PC-9 (cell line): Measurements from ENCODE around the gene C1orf21. TPM values are rescaled to one million over a fixed set of nuclear protein-coding genes. Genes with fewer than 3 reads are reported as not detected.

Experiments used
- BruUV-seq: library from RNA; stranded (reverse); fragments of 400-500 nt; replicated peaks from 2 replicates; lab custom pipeline; 2021; lab: Mats Ljungman, UMichigan
- CTCF ChIA-PET: fragments of 300-600 bp; sonication (Branson Sonifier 250); formaldehyde crosslinking; loops from one replicate; lab custom pipeline; 2022; ENCODE audit warnings: antibody characterized with exemption; lab: Charles Lee
- POLR2A ChIA-PET: fragments of 300-600 bp; sonication (Branson Sonifier 250); formaldehyde crosslinking; loops from one replicate; lab custom pipeline; 2022; ENCODE audit warnings: antibody characterized with exemption; ENCODE audit not compliant: unreplicated experiment; lab: Charles Lee
- DNase-seq, 2 experiments: peaks; one replicate each; pipeline versions ENCODE4 v3.0.0 to v3.0.0-alpha.2; 2015 to 2022; ENCODE audit warnings: mixed read lengths in 1 of 2
- H2AFZ ChIP-seq: fragments of 200-600 bp; sonication (generic); 2 replicates; pipeline ENCODE4 v1.8.1; 2017; ENCODE audit warnings: antibody characterized with exemption
- H3F3A ChIP-seq: fragments of 200-600 bp; sonication (generic); 2 replicates; pipeline ENCODE4 v1.8.1; 2017; ENCODE audit warnings: antibody characterized with exemption, mild to moderate bottlenecking, low read depth; ENCODE audit not compliant: insufficient read depth
- H3K27ac ChIP-seq: fragments of 200-600 bp; sonication (generic); 2 replicates; pipeline ENCODE4 v1.6.1; 2016; ENCODE audit warnings: mixed run types
- H3K27me3 ChIP-seq: fragments of 200-600 bp; sonication (generic); 2 replicates; pipeline ENCODE4 v1.6.1; 2016; ENCODE audit warnings: low read depth, mixed run types; ENCODE audit not compliant: insufficient read depth
- H3K36me3 ChIP-seq: fragments of 200-600 bp; sonication (generic); 2 replicates; pipeline ENCODE4 v1.6.1; 2016; ENCODE audit warnings: low read depth, mixed run types
- H3K4me1 ChIP-seq: fragments of 200-600 bp; sonication (generic); replicated peaks from 2 replicates; pipeline ENCODE4 v1.6.1; 2016; ENCODE audit warnings: mixed run types; ENCODE audit not compliant: insufficient read depth
- H3K4me2 ChIP-seq: fragments of 200-600 bp; sonication (generic); 2 replicates; pipeline ENCODE4 v1.6.1; 2017; ENCODE audit warnings: mixed run types
- H3K4me3 ChIP-seq: fragments of 200-600 bp; sonication (generic); 2 replicates; pipeline ENCODE4 v1.6.1; 2016; ENCODE audit warnings: mixed run types
- H3K79me2 ChIP-seq: fragments of 200-600 bp; sonication (generic); 2 replicates; pipeline ENCODE4 v1.6.1; 2017; ENCODE audit warnings: low read depth, mixed run types
- H3K9me2 ChIP-seq: fragments of 200-600 bp; sonication (generic); 2 replicates; pipeline ENCODE4 v1.8.1; 2017; ENCODE audit warnings: mild to moderate bottlenecking; ENCODE audit not compliant: insufficient read depth
- H3K9me3 ChIP-seq: fragments of 200-600 bp; sonication (generic); 2 replicates; pipeline ENCODE4 v1.8.1; 2016; ENCODE audit warnings: low read depth; ENCODE audit not compliant: insufficient read depth
- H4K20me1 ChIP-seq: fragments of 200-600 bp; sonication (generic); 2 replicates; pipeline ENCODE4 v1.8.1; 2017; ENCODE audit not compliant: insufficient read depth
- CTCF ChIP-seq: fragments of 200-600 bp; sonication (generic); conservative IDR thresholded peaks from 2 replicates; pipeline ENCODE4 v1.6.1; 2017; ENCODE audit warnings: mixed run types, antibody characterized with exemption, mild to moderate bottlenecking, moderate library complexity
- EZH2 ChIP-seq: fragments of 200-600 bp; sonication (generic); IDR thresholded peaks from 2 replicates; pipeline ENCODE4 v1.8.0; 2017; ENCODE audit warnings: antibody characterized with exemption, low read depth
- intact Hi-C: fragments of 100-400 bp; cut with micrococcal nuclease; formaldehyde crosslinking; loops from one replicate; pipeline ENCODE4 v1.10.0; 2022; ENCODE audit not compliant: unreplicated experiment
- total RNA-seq: library from RNA; stranded (reverse); gene quantifications from 2 replicates; pipeline ENCODE4 v1.2.3, GENCODE V29; 2021

Gene C1orf21
- total RNA-seq, 1 experiment from 2014 or later = 13.8 TPM

- ChIA-PET POLR2A (no interaction called here), CTCF (no interaction called here)
- Histone ChIP-seq H2AFZ (no peak overlapping the region), H3K4me3 (no peak overlapping the region), H3K79me2 (no peaks in the 10 kb centered on the region), H3K4me2 (no peak overlapping the region), H3K27me3 (no peaks in the 10 kb centered on the region), H3F3A (no peaks in the 10 kb centered on the region), H3K9me3 (no peaks in the 10 kb centered on the region), H3K9me2 (no peaks in the 10 kb centered on the region), H3K4me1 (no peaks in the 10 kb centered on the region), H3K27ac (no peak overlapping the region), H3K36me3 (no peaks in the 10 kb centered on the region), H4K20me1 (no peaks in the 10 kb centered on the region)
- BruUV-seq = no TSS peak
- no peak for DNase-seq
- intact Hi-C loops = no loop called here
- TF ChIP-seq EZH2 = no peak
These were observed 29.9 kb upstream of the C1orf21 start for GRCh38 chr1:184356891-184357290.

GRCh38 chr1:184358256-184358655 is 28.6 kb upstream of the C1orf21 start:
- Histone ChIP-seq H2AFZ (no peak overlapping the region), H4K20me1 (no peaks in the 10 kb centered on the region), H3K79me2 (no peaks in the 10 kb centered on the region), H3K27me3 (no peaks in the 10 kb centered on the region), H3K27ac (no peak overlapping the region), H3K36me3 (no peaks in the 10 kb centered on the region), H3K4me3 (no peak overlapping the region), H3F3A (no peaks in the 10 kb centered on the region), H3K4me1 (no peaks in the 10 kb centered on the region), H3K9me2 (no peaks in the 10 kb centered on the region), H3K9me3 (no peaks in the 10 kb centered on the region), H3K4me2 (no peak overlapping the region)
- intact Hi-C loops = no loop called here
- ChIA-PET POLR2A (no interaction called here), CTCF (no interaction called here)
- no peak for DNase-seq
- TF ChIP-seq CTCF (no peak), EZH2 (no peak)
- BruUV-seq = no TSS peak

GRCh38 chr1:184359909-184360308 is 26.9 kb upstream of the C1orf21 start:
- Histone ChIP-seq H3K9me2 (no peaks in the 10 kb centered on the region), H3K27ac (no peak overlapping the region), H3K36me3 (no peaks in the 10 kb centered on the region), H3K4me3 (no peak overlapping the region), H3K4me1 (no peaks in the 10 kb centered on the region), H3K4me2 (no peak overlapping the region), H3K79me2 (no peaks in the 10 kb centered on the region), H4K20me1 (no peaks in the 10 kb centered on the region), H2AFZ (no peak overlapping the region), H3K9me3 (no peaks in the 10 kb centered on the region), H3K27me3 (no peaks in the 10 kb centered on the region), H3F3A (no peaks in the 10 kb centered on the region)
- intact Hi-C loops = no loop called here
- POLR2A ChIA-PET = no interaction called here
- DNase-seq = no peak
- BruUV-seq = no TSS peak
- no peak for TF ChIP-seq CTCF
- TF ChIP-seq EZH2 = no peak
- CTCF ChIA-PET = no interaction called here

GRCh38 chr1:184362876-184363275 is 24.0 kb upstream of the C1orf21 start:
- H3K4me3 ChIP-seq = no peak overlapping the region
- H3K9me2 ChIP-seq = no peaks in the 10 kb centered on the region
- no peaks in the 10 kb centered on the region for H3K36me3 ChIP-seq
- H2AFZ ChIP-seq = no peak overlapping the region
- H3K4me1 ChIP-seq = no peaks in the 10 kb centered on the region
- H3K9me3 ChIP-seq = no peaks in the 10 kb centered on the region
- intact Hi-C loops = no loop called here
- TF ChIP-seq EZH2 = no peak
- TF ChIP-seq CTCF = no peak
- H3K79me2 ChIP-seq = no peaks in the 10 kb centered on the region
- no peak for DNase-seq
- no peaks in the 10 kb centered on the region for H3F3A ChIP-seq
- H3K27me3 ChIP-seq = no peaks in the 10 kb centered on the region
- ChIA-PET POLR2A (no interaction called here), CTCF (no interaction called here)
- no peak overlapping the region for H3K4me2 ChIP-seq
- no peak overlapping the region for H3K27ac ChIP-seq
- no peaks in the 10 kb centered on the region for H4K20me1 ChIP-seq
- no TSS peak for BruUV-seq
